HG02981 (cell line): ENCODE measurements around the gene C1QTNF6.

Source experiments
- ATAC-seq: cut with Tn5 transposase; IDR thresholded peaks from one replicate; pipeline ENCODE4 v1.9.1; 2021; ENCODE audit warnings: mild to moderate bottlenecking, moderate library complexity; ENCODE audit not compliant: unreplicated experiment

The C1QTNF6 gene

DNA sequence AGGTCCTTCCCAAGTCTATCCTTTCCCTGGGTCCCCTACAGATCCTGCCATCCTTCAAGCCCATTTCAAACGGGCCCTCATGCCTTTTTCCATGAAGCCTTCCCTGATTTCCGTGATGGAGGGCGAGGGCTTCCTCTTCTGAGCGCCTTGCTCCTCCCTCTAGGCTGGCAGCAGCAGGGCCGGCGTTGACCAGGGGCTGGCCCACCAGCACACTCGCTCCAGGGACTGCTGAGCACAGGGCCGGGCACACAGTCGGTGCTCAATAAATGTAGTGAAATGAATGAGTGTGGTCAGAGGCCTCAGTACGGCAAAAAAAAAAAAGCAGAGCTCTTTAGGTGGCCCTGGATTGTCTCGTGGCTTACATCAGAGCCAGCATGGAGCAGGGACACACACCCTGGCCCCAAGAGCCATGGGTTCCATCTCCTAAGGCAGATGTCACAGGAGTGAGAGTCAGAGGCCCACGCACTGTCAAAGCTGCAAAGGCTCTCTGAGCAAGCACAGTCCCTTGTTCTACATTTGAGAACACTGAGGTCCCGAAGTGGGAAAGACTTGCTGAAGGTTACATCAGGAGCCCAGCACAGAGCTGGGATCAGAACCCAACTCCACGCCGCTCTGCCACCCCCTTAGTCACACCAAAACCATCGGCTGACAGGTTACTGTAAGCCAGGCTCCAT, 41.4 kb downstream of the C1QTNF6 start:
- no peak for ATAC-seq

DNA sequence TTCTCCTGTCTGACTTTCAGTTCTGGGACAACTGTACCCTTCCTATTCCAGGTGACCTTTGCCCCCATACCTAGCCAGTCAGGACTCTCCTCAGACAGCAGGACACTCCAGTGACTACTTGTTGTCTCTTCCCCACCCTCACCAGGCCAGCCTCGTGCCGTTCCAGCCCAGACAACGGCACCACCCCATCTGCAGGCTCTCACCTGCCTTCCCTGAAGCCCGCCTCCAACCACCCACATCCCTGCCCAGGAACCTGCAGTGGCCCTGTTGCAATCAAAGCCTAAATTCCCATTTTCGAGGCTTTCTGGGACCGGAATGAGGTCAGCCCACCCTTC, 42.0 kb downstream of the C1QTNF6 start:
- ATAC-seq: no peak

DNA sequence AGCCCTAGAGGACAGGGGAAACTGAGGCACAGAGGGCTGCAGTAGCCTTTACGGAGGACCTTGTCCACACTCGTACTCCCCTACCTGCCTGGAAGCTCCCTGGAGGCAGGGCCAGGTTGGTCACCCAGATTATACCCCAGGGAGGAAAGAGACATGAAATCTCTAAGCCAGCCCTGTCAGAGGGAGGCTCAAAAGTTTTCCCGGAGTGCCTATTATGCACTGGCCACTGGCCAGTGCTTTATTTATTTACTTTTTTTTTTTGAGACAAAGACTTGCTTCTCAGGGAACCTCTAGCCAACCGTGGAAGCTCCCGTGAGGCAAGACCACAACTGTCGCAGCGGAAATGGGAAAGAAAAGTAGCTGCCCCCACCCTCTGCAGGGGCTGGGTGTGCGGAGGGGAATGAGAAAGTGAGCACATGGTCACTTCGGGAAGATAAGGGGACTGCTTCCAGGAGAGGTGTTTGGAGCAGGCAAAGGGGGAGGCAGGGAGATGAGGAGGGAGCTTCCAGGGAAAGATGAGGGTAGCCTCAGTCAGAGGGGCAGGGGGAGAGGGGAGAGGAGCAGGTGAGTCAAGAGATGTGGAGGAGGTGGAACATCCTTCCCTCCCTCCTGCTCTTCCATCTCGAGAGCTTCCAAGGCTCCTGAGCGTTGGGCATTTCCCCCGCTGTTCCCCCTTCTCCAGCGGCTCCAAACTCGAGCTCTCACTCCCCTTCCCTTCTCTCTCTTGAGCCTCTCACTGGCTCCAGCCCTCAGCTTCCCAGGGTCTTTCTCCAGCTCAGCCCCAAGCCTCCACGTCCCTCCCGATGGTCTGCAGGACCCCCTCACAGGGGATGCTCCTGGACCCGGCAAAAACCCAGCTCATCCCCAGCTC, 42.6 kb downstream of the C1QTNF6 start:
- no peak for ATAC-seq

DNA sequence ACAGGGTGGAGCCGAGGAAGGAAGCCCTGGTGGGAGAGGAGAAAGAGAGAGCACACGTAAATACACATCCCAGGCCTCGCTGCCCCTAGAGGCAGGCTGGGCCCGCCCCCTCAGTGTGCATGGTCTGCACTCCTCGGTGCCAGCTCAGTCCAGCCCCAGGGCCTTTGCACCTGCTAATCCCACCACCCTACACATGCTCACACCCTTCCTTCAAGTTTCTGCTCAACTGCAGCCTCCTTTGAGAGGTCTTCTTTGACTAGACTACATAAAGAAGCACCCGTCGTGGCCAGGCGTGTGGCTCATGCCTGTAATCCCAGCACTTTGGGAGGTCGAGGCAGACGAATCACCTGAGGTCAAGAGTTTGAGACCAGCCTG, 43.9 kb downstream of the C1QTNF6 start:
- no peak for ATAC-seq

DNA sequence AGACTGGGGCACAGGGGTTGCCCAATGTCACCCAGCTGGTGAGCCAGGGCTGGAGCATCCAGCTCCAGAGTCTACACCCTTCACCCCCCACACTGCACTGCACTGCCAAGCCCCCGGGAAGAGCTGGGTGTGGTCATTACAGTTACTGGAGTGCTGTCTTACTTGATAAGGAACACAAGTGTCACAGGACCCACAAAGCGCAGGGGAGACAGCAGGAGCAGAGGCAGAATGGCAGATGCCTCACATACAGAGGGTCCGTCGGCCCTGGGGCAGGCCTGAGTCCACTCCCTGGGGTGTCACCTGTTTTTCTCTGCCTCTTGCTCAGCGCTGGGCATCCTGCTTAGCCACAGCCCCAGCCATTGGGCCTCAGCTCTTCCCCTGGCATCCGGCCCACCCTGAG, 46.1 kb downstream of the C1QTNF6 start:
- ATAC-seq: no peak

DNA sequence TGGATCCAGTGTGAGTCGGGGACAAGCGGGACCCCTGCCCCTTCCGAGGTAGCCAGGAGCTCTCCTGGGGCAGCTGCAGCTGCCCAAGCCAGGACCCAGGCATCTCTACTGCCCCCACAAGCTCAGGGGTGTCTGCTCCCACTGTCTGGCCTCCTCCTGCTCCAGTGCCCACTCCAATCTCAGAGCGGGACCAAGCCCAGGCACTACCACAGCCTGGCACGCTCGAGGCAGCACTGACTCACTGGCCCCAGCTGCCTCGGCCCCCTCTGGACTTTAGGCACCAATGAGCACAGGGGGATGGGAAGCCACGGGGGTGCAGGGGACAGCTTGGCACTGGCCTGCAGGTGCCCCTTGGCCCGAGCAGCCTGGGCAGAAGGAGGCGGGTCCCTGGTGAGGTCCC, 46.6 kb downstream of the C1QTNF6 start:
- no peak for ATAC-seq

DNA sequence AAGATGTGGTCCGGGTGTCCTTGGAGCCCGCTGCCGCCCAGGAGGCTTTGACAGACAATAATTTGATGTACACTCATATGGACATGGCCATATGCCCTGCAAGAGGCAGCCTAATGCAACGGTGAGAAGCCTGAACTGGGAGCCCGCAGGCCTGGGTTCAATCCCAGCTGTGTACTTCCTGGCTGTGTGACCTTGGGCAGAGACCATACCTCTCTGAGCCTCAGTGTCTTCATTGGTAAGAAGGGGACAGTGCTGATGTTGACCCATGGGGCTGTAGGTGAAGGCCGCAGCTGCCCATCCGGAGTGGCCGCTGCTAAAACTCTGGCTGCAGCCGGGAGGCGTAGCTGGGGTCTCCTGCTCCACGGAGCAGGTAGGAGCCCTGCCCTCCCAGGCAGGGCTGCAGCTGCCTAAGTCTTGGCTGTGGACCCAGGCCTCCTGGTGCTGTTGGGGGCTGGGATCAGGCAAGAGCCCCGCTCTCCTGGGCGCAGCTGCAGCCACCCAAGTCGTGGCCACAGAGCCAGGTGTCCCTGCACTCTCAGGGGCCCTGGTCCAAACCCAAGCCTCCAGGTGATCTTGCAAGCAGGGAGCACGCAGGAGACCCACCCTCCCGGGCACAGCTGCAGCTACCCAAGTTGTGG, 47.2 kb downstream of the C1QTNF6 start:
- ATAC-seq: no peak

DNA sequence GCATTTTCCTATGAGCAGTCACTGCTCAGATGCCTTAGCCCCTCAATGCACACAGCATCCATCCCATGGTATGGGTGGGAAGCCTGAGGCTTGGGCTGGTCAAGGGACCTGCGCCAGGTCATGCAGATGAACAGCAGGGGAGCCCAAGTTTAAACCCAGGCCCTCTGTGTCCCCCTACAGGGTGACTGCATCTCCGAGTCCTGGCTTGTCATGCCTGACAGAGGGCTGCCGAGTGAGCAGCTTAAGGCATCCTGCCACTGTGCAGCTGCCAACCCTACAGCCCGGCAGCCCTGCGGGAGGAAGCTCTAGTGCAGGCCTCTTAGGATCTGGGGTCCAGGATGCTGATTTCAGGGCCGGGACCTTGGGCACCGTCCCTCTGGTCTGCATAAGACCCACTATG, 48.3 kb downstream of the C1QTNF6 start:
- no peak for ATAC-seq

DNA sequence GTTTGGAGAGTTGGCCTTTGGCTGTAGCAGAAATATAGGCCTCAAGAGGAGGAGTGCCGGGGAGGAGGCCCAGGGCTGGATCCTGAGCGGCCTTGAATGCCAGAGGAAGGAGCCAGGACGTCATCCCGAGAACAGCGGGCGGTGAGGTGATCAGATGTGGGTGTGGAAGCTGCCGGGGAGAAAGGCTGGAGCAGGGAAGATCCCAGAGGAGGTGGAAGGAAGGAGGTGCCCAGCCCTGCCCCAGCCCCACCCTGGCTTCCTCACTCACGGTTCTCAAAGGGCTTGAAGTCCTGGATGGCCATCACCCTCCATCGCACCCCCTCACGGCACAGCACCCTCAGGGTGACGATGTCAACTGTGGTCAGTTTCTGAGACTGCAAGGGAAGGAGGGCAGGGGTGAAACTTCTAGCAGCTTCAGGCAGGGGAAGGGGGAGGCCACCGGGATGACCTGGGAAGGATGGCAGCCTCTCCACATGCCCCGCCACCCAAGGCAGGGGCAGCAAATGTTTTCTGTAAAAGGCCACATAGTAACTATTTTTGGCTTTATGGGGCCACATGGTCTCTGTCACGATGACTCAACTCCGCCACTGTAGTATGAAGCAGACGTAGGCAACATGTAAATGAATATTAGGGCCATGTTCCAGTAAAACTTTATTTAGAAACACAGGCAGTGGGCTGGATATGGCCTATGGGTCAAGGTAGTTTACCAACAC, 49.0 kb downstream of the C1QTNF6 start:
- no peak for ATAC-seq

DNA sequence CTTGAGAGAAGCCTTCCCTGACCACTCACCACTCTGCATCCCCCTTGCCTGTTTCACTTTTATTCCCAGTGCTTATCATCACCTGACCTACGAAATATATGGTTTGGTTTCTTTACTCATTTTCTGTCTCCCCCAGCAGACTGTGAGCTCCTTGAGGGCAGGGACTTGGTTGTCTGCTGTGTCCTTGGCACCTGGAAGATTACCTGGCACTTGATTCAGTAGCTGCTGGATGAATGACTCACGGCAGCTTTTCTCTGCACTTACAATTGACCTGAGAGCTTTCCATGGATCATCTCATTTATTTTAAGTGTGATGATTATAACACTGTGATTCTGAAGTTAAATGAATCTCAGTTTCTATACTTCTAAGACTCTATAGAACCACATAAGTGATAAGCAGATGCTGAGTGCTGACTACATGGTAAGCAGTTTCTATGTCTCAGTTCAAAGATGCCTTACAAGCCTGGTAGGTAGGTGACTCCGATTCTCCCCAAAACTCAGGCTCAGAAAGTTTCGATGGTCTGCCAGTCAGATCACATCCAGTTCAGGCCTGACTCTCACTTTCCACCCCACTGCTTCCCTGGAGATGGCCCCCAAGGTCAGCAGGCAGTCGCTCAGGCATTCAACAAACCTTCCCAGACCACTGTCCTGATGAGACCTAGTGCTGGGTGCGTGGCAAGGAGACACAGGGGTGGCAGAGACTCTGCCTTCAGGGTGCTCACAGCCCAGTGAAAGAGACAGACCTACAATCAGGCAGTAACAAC, 50.0 kb downstream of the C1QTNF6 start:
- ATAC-seq: no peak

DNA sequence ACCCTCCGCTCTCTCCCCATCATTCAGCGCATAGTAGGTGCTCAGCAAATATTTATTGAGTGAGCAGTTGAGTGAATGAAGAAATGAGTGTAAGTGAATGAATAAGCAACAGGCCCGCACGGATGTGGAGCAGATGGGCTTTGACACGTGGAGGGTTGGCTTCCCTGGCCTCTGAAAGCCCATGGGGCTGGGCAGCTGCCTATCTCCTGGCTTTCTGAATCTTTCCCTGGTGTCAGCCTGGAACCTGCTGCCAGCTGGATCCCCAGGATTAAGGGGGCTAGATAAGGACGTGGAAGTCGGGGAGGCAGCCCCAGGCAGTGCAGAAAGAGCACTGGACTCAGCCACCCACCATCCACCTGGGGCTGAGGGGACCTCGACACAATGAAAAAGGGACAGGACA, 50.9 kb downstream of the C1QTNF6 start:
- ATAC-seq: no peak

DNA sequence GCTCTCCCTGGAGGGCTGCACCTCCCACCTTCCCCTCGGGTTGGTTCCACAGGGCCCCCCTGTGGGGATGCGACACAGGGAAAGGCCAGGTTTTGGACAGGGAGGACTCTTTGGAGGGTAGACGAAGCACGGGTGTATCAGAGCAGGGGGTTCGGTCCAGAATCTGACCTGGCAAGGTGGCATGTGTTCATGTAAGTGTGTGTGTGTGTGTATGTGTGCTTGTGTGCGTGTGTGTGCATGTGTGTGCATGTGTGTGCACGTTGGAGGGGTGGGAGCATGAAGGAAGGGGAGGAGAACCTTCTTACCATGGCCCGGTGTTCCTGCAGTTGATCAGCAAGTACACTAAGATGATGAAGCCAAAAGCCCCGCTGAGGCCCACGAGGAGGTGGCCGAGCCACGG, 53.0 kb downstream of the C1QTNF6 start:
- no peak for ATAC-seq

DNA sequence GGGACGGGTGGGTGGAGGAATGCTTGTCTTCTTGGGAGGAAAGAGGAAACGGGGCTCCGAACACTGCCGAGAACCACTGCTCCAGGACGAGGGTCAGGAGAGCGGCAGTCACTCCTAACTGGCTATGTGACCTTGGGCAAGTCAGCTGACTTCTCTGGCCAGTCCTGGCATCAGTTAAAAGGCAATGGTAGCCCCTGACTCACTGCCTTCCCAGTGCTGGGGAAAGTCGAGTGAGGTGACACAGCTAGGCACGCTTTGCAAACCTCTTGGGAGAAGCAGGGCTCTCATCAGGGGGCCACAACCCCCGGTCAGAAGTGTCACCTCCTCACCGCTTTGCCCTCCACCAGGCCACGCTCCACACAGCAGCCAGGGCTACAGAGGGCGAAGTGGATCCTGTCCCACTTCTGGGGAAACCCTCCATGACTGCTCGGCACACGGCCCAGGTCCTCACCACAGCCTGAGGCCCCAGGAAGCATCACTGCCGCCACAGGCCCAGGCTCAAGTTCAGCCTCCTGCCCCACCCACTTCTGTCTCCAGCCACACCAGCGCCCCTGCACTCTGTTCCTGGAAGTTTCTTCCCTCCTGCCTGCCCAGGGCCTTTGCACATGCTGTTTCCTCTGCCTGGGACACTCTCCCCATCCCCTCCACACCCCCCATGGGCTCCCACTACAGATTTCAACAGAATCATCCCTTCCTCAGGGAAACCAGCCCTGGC, 54.6 kb downstream of the C1QTNF6 start:
- no peak for ATAC-seq

DNA sequence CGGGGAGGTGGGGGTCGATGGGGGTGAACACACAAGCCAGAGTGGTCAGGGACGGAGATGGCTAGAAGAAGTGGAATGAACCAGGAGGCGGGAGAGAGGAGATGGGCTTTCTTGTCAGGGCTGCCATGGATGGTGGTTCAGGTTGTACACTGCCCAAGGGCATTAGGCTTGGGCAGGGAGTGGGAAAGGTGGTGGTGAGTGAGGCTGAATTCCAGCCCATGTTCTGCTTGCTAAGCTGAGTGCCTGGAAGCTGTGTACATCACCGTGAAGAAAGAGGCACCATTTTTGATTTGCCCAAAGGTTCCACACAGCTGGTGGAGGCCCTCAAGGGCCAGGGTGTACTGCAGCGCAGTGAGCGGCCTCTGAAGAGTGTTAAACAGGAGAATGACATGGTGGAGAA, 55.3 kb downstream of the C1QTNF6 start:
- no peak for ATAC-seq
